K562 (cell line): ENCODE data around the gene CD151. TPM values are rescaled to one million over a fixed set of nuclear protein-coding genes. Genes with fewer than 3 reads are reported as not detected.

Source experiments
- CEBPZ ChIP-seq: fragments of 150-350 bp; IDR thresholded peaks from 2 replicates; pipeline ENCODE4 v1.6.1; 2014; ENCODE audit warnings: low read depth, mild to moderate bottlenecking, low read length, borderline replicate concordance
- CREM ChIP-seq: IDR thresholded peaks from 2 replicates; pipeline ENCODE4 v1.6.1; 2014; ENCODE audit warnings: antibody characterized with exemption, low read depth
- E2F1 ChIP-seq: sonication (generic); formaldehyde crosslinking; IDR thresholded peaks from 2 replicates; pipeline ENCODE4 v1.8.1; 2023; ENCODE audit warnings: mild to moderate bottlenecking, missing genetic modification reagents, moderate library complexity
- ESRRA ChIP-seq: fragments of 450-650 bp; IDR thresholded peaks from 2 replicates; pipeline ENCODE4 v1.6.1; 2014; ENCODE audit warnings: low read depth, mild to moderate bottlenecking, moderate library complexity, borderline replicate concordance
- HNRNPH1 ChIP-seq: fragments of 200-400 bp; formaldehyde crosslinking; optimal IDR thresholded peaks from 2 replicates; pipeline ENCODE3; 2017; ENCODE audit warnings: low read depth, mild to moderate bottlenecking, low read length, moderate library complexity
- HNRNPL ChIP-seq: fragments of 200-400 bp; formaldehyde crosslinking; IDR thresholded peaks from 2 replicates; pipeline ENCODE4 v1.6.1; 2017; ENCODE audit warnings: low read depth, mild to moderate bottlenecking, low read length
- JUN ChIP-seq, 2 experiments: sonication (generic) in 1 of 2; formaldehyde crosslinking in 1 of 2; IDR thresholded peaks; 2 replicates each; pipeline versions ENCODE4 v1.6.1 to v1.8.0; 2012 to 2022; ENCODE audit warnings: borderline replicate concordance in 2 of 2, mild to moderate bottlenecking in 2 of 2, improper control_type of control experiment in 1 of 2, low read depth in 1 of 2, low read length in 1 of 2, missing genetic modification reagents in 1 of 2
- LARP7 ChIP-seq: fragments of 450-650 bp; IDR thresholded peaks from 2 replicates; pipeline ENCODE4 v1.6.1; 2016
- MYNN ChIP-seq, 2 experiments: sonication (generic); formaldehyde crosslinking in 1 of 2; IDR thresholded peaks; 2 replicates each; pipeline versions ENCODE4 v1.5.0 to v1.6.1; 2016 to 2020; ENCODE audit warnings: antibody characterized with exemption in 1 of 2, missing genetic modification reagents in 1 of 2
- PKNOX1 ChIP-seq: fragments of 450-650 bp; IDR thresholded peaks from 2 replicates; pipeline ENCODE4 v1.6.1; 2016
- POLR2G ChIP-seq: fragments of 200-400 bp; formaldehyde crosslinking; IDR thresholded peaks from 2 replicates; pipeline ENCODE4 v1.6.1; 2017; ENCODE audit warnings: low read depth, mild to moderate bottlenecking, antibody characterized with exemption, low read length, moderate library complexity
- POLR3A ChIP-seq: IDR thresholded peaks from 2 replicates; pipeline ENCODE4 v1.6.1; 2011; ENCODE audit warnings: borderline replicate concordance, mild to moderate bottlenecking, moderate library complexity; ENCODE audit not compliant: insufficient read length, insufficient read depth; ENCODE audit errors: extremely low read depth
- SUPT5H ChIP-seq: fragments of 450-650 bp; IDR thresholded peaks from 2 replicates; pipeline ENCODE4 v1.6.1; 2016
- ZNF75A ChIP-seq: fragments of 450-650 bp; formaldehyde crosslinking; IDR thresholded peaks from 2 replicates; pipeline ENCODE4 v1.4.0; 2020; ENCODE audit warnings: mild to moderate bottlenecking
- polyA plus RNA-seq, 8 experiments: library from polyadenylated mRNA; depleted of rRNA in 4 of 8; stranded (reverse) in 5 of 8; unstranded in 3 of 8; fragments of >200 nt; fragmentation: Nextera tagmentation in 2 of 8; fragmentation: Illumina TruSeq in 1 of 8; extraction: Ambion mirVana in 2 of 8; extraction: Trizol in 1 of 8; gene quantifications; 2 replicates each; pipeline versions ENCODE4 v1.2.1 to v1.2.3, GENCODE V29; 2011 to 2014; ENCODE audit warnings: inconsistent platforms in 1 of 8, missing spikeins in 1 of 8
- total RNA-seq, 7 experiments: library from RNA; depleted of rRNA in 6 of 7; stranded (reverse); fragments of >200 nt in 6 of 7; fragmentation: Illumina TruSeq in 2 of 7; extraction: Trizol in 2 of 7; gene quantifications; 2 replicates each; pipeline versions ENCODE4 v1.2.1 to v1.2.3, GENCODE V29; 2011 to 2021; ENCODE audit warnings: low replicate concordance in 1 of 7
- TF ChIP-seq, protein P1 (sequence below): fragments of 450-650 bp; IDR thresholded peaks from 2 replicates; pipeline ENCODE4 v1.6.1; 2018; ENCODE audit warnings: mild to moderate bottlenecking, low read depth; ENCODE audit not compliant: partially characterized antibody
- TF ChIP-seq, protein P2 (sequence below): sonication (generic); formaldehyde crosslinking; IDR thresholded peaks from 2 replicates; pipeline ENCODE4 v1.8.0; 2022; ENCODE audit warnings: mild to moderate bottlenecking, missing genetic modification reagents, borderline replicate concordance

CD151 gene
- total and polyA plus RNA-seq, 9 of the 15 experiments (the other 6 are each of a cell fraction or from before 2014, with no cell fraction given), result 2.3 to 187 (median 140) TPM

DNA sequence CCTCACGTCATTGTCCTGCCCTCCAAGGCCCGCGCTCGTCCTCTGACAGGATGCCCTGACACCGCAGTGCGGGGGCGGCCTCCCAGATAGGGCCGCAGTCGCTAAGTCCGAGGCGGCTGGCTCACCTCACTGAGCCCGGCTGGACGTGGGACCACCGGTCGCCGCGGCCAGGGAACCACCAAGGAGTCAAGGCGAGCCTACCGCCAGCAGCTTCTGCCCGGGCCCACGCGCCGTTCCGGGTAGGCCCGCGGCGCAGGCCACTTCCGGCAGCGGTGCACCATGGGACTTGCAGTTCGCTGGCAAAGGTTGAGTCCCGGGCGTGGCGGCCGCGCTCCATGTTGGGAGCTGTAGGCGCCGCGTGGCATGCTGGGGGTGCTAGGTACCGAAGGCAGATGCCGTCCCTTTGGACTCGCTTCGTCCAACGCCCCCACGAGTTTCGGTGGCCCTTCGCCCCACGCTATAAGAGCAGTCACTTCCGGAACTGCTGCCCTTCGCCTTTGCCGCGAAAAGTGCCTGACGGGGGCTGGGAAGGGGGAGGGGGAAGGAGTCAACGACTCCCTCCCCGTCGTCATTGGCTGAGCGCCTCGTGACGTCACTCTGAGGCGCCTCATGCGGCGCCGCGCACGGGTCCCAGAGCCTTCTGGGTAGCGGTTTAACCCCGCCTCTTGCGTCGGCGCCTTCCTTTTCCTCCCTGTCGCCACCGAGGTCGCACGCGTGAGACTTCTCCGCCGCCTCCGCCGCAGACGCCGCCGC lies 23.3 kb upstream of the CD151 start, which contains the start of gene RPLP2 (continued):
- TF ChIP-seq E2F1 (CRISPR knock-in tag) (peak; percentile 5), ZNF75A (CRISPR knock-in tag) (no peak), JUN (IDR thresholded peaks at IDR 0.05; ENCODE audit: borderline replicate concordance, low read depth, low read length) (peak; percentile 19), JUN (CRISPR knock-in tag; IDR thresholded peaks at IDR 0.05; ENCODE audit: borderline replicate concordance) (peak; percentile 97; the same call in 1 of the 2 replicates), HNRNPL (peak; percentile 90), POLR2G (peak; percentile 94), CREM (peak; percentile 98), SUPT5H (peak; percentile 87), CEBPZ (no peak), PKNOX1 (peak; percentile 83), LARP7 (peak; percentile 80; the same call in 1 of the 2 replicates), HNRNPH1 (no peak), ESRRA (peak; percentile 93), MYNN (IDR thresholded peaks at IDR 0.05) (peak; percentile 44; the same call in 1 of the 2 replicates), MYNN (CRISPR knock-in tag; IDR thresholded peaks at IDR 0.05) (no peak), POLR3A (no peak)
- TF ChIP-seq, protein P1, sequence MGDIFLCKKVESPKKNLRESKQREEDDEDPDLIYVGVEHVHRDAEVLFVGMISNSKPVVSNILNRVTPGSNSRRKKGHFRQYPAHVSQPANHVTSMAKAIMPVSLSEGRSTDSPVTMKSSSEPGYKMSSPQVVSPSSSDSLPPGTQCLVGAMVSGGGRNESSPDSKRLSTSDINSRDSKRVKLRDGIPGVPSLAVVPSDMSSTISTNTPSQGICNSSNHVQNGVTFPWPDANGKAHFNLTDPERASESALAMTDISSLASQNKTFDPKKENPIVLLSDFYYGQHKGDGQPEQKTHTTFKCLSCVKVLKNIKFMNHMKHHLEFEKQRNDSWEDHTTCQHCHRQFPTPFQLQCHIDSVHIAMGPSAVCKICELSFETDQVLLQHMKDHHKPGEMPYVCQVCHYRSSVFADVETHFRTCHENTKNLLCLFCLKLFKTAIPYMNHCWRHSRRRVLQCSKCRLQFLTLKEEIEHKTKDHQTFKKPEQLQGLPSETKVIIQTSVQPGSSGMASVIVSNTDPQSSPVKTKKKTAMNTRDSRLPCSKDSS, result no peak
- TF ChIP-seq, protein P2, sequence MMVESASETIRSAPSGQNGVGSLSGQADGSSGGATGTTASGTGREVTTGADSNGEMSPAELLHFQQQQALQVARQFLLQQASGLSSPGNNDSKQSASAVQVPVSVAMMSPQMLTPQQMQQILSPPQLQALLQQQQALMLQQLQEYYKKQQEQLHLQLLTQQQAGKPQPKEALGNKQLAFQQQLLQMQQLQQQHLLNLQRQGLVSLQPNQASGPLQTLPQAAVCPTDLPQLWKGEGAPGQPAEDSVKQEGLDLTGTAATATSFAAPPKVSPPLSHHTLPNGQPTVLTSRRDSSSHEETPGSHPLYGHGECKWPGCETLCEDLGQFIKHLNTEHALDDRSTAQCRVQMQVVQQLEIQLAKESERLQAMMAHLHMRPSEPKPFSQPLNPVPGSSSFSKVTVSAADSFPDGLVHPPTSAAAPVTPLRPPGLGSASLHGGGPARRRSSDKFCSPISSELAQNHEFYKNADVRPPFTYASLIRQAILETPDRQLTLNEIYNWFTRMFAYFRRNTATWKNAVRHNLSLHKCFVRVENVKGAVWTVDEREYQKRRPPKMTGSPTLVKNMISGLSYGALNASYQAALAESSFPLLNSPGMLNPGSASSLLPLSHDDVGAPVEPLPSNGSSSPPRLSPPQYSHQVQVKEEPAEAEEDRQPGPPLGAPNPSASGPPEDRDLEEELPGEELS (CRISPR knock-in tag), result peak; percentile 87
